ENCODE measurements around the gene FGF7. TPM values are rescaled to one million over a fixed set of nuclear protein-coding genes. Genes with fewer than 3 reads are reported as not detected.

Gene FGF7
- total and polyA plus RNA-seq, 2 experiments from 2014 or later = 0.03 to 0.08 TPM

DNA sequence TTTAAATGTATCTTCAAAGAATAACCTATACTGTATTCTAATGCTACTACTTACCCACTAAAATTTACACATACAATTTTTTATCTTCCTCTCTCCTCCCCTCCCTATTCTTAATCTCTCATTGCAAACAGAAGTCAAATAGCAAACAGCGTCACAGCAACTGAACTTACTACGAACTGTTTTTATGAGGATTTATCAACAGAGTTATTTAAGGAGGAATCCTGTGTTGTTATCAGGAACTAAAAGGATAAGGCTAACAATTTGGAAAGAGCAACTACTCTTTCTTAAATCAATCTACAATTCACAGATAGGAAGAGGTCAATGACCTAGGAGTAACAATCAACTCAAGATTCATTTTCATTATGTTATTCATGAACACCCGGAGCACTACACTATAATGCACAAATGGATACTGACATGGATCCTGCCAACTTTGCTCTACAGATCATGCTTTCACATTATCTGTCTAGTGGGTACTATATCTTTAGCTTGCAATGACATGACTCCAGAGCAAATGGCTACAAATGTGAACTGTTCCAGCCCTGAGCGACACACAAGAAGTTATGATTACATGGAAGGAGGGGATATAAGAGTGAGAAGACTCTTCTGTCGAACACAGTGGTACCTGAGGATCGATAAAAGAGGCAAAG, 984 bp downstream of the FGF7 start:
- no peaks in the 10 kb centered on the region for H3K27me3 Mint-ChIP-seq (ENCODE audit: insufficient read depth, low read depth, poor library complexity)
- H3K4me1 Mint-ChIP-seq = peaks cover 5% of the 10 kb centered on the region; the same call in 2 of the 3 replicates
- Histone ChIP-seq H3K9me2 (ENCODE audit: insufficient read depth) (no peaks in the 10 kb centered on the region), H3F3A (replicated peaks; ENCODE audit: low read depth) (no peaks in the 10 kb centered on the region), H3K27me3 (ENCODE audit: insufficient read depth) (no peaks in the 10 kb centered on the region), H3K4me3 (no peak overlapping the region), H4K20me1 (replicated peaks; ENCODE audit: insufficient read depth) (no peaks in the 10 kb centered on the region), H3K79me2 (replicated peaks; ENCODE audit: insufficient read depth) (no peaks in the 10 kb centered on the region), H3K27ac (ENCODE audit: low read depth) (no peak overlapping the region), H3K4me1 (ENCODE audit: insufficient read depth) (peaks cover 19% of the 10 kb centered on the region), H2AFZ (no peak overlapping the region), H3K36me3 (ENCODE audit: insufficient read depth) (no peaks in the 10 kb centered on the region), H3K4me2 (no peak overlapping the region)
- H3K27ac Mint-ChIP-seq = no peak overlapping the region
- no peak overlapping the region for H3K4me3 Mint-ChIP-seq
- no peaks in the 10 kb centered on the region for H3K36me3 Mint-ChIP-seq (ENCODE audit: low read depth)
- no peaks in the 10 kb centered on the region for H3K9me3 Mint-ChIP-seq
- no peak for DNase-seq (ENCODE audit: low spot score)
- no peak for TF ChIP-seq NANOG (IDR thresholded peaks at IDR 0.05; ENCODE audit: borderline replicate concordance)
- TF ChIP-seq ZNF331 (CRISPR knock-in tag; IDR thresholded peaks at IDR 0.05; ENCODE audit: low read depth) = no peak
- no peak for TF ChIP-seq STAT1 (IDR thresholded peaks at IDR 0.05; ENCODE audit: unreplicated experiment)
- no peak for TF ChIP-seq POLR2AphosphoS5 (IDR thresholded peaks at IDR 0.05; ENCODE audit: low read depth)
- TF ChIP-seq ZNF114 (CRISPR knock-in tag; IDR thresholded peaks at IDR 0.05) = no peak
- TF ChIP-seq, protein P1, sequence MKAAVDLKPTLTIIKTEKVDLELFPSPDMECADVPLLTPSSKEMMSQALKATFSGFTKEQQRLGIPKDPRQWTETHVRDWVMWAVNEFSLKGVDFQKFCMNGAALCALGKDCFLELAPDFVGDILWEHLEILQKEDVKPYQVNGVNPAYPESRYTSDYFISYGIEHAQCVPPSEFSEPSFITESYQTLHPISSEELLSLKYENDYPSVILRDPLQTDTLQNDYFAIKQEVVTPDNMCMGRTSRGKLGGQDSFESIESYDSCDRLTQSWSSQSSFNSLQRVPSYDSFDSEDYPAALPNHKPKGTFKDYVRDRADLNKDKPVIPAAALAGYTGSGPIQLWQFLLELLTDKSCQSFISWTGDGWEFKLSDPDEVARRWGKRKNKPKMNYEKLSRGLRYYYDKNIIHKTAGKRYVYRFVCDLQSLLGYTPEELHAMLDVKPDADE (IDR thresholded peaks at IDR 0.05) = no peak
- no peak for TF ChIP-seq CTCF (conservative IDR thresholded peaks at IDR 0.05; ENCODE audit: low read depth in 2 of 2)
- TF ChIP-seq JUNB (IDR thresholded peaks at IDR 0.05; ENCODE audit: unreplicated experiment) = no peak
- TF ChIP-seq, protein P2, sequence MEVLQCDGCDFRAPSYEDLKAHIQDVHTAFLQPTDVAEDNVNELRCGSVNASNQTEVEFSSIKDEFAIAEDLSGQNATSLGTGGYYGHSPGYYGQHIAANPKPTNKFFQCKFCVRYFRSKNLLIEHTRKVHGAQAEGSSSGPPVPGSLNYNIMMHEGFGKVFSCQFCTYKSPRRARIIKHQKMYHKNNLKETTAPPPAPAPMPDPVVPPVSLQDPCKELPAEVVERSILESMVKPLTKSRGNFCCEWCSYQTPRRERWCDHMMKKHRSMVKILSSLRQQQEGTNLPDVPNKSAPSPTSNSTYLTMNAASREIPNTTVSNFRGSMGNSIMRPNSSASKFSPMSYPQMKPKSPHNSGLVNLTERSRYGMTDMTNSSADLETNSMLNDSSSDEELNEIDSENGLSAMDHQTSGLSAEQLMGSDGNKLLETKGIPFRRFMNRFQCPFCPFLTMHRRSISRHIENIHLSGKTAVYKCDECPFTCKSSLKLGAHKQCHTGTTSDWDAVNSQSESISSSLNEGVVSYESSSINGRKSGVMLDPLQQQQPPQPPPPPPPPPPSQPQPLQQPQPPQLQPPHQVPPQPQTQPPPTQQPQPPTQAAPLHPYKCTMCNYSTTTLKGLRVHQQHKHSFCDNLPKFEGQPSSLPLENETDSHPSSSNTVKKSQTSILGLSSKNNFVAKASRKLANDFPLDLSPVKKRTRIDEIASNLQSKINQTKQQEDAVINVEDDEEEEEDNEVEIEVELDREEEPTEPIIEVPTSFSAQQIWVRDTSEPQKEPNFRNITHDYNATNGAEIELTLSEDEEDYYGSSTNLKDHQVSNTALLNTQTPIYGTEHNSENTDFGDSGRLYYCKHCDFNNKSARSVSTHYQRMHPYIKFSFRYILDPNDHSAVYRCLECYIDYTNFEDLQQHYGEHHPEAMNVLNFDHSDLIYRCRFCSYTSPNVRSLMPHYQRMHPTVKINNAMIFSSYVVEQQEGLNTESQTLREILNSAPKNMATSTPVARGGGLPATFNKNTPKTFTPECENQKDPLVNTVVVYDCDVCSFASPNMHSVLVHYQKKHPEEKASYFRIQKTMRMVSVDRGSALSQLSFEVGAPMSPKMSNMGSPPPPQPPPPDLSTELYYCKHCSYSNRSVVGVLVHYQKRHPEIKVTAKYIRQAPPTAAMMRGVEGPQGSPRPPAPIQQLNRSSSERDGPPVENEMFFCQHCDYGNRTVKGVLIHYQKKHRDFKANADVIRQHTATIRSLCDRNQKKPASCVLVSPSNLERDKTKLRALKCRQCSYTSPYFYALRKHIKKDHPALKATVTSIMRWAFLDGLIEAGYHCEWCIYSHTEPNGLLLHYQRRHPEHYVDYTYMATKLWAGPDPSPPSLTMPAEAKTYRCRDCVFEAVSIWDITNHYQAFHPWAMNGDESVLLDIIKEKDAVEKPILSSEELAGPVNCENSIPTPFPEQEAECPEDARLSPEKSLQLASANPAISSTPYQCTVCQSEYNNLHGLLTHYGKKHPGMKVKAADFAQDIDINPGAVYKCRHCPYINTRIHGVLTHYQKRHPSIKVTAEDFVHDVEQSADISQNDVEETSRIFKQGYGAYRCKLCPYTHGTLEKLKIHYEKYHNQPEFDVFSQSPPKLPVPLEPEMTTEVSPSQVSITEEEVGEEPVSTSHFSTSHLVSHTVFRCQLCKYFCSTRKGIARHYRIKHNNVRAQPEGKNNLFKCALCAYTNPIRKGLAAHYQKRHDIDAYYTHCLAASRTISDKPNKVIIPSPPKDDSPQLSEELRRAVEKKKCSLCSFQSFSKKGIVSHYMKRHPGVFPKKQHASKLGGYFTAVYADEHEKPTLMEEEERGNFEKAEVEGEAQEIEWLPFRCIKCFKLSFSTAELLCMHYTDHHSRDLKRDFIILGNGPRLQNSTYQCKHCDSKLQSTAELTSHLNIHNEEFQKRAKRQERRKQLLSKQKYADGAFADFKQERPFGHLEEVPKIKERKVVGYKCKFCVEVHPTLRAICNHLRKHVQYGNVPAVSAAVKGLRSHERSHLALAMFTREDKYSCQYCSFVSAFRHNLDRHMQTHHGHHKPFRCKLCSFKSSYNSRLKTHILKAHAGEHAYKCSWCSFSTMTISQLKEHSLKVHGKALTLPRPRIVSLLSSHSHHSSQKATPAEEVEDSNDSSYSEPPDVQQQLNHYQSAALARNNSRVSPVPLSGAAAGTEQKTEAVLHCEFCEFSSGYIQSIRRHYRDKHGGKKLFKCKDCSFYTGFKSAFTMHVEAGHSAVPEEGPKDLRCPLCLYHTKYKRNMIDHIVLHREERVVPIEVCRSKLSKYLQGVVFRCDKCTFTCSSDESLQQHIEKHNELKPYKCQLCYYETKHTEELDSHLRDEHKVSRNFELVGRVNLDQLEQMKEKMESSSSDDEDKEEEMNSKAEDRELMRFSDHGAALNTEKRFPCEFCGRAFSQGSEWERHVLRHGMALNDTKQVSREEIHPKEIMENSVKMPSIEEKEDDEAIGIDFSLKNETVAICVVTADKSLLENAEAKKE (CRISPR knock-in tag; IDR thresholded peaks at IDR 0.05) = no peak
- no peak for TF ChIP-seq CREB1 (CRISPR knock-in tag; IDR thresholded peaks at IDR 0.05; ENCODE audit: low read depth)
- no peak for TF ChIP-seq EZH2phosphoT487 (IDR thresholded peaks at IDR 0.05; ENCODE audit: unreplicated experiment)
- TF ChIP-seq REST (IDR thresholded peaks at IDR 0.05; ENCODE audit: unreplicated experiment) = no peak
- no peak for TF ChIP-seq EZH2 (IDR thresholded peaks at IDR 0.05; ENCODE audit: low read depth, unreplicated experiment)
- ATAC-seq = no peak
